GM18873 (cell line): Measurements from ENCODE around the gene SSR2.

Experiments used
- ATAC-seq: cut with Tn5 transposase; IDR thresholded peaks from one replicate; pipeline ENCODE4 v1.9.1; 2021; ENCODE audit warnings: mild to moderate bottlenecking, moderate library complexity, moderate number of reproducible peaks; ENCODE audit not compliant: unreplicated experiment, low FRiP score

Gene SSR2

GRCh38 chr1:155976062-155976912, 44.5 kb downstream of the SSR2 start:
- ATAC-seq = no peak

- no peak for ATAC-seq
Observed at GRCh38 chr1:155975375-155976061, 45.2 kb downstream of the SSR2 start.

DNA sequence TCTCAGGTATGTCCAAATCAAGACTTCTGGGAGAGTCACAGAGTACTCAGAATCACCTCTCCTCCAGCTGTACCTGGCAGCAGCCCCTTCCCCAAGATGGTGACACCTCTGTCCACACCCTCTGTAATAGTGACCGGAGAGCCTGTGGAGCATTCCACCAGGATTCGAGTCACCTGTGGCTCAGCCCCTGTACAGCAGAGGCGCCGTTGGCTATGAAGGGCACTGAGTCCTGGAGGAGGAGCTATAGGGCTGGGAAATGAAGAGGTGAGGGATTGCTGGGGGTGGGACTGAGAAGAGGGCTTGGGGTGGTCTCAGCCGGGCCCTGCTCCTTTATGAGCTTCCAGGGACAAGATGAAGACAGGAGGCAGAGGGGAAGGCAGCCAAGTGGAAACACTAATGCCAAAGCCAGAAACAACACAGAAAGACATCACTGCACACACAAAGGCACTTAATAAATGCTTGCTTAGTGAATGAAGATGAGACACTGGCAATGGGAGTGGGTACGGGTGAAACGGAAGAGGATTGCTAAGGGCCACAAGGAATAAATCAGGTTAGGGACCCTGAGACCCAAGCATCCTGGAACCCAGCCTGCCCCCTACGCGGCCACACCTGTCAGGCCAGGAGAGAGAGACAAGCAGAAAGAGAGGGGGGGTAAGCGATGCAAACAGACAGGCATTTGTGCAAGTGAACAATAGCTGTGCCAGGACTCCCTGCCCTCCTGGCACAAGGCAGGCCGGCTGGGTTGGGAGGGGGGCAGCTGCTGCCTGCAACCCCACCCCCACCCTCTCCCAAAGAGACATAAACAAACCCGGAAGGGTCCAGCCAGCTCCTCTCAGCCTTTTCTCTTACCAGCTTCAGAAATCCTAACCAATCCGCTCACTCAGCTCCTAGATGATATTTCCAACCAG, 46.3 kb downstream of the SSR2 start:
- ATAC-seq = no peak

- ATAC-seq = no peak
Observed at GRCh38 chr1:155973723-155974122, 47.0 kb downstream of the SSR2 start.

DNA sequence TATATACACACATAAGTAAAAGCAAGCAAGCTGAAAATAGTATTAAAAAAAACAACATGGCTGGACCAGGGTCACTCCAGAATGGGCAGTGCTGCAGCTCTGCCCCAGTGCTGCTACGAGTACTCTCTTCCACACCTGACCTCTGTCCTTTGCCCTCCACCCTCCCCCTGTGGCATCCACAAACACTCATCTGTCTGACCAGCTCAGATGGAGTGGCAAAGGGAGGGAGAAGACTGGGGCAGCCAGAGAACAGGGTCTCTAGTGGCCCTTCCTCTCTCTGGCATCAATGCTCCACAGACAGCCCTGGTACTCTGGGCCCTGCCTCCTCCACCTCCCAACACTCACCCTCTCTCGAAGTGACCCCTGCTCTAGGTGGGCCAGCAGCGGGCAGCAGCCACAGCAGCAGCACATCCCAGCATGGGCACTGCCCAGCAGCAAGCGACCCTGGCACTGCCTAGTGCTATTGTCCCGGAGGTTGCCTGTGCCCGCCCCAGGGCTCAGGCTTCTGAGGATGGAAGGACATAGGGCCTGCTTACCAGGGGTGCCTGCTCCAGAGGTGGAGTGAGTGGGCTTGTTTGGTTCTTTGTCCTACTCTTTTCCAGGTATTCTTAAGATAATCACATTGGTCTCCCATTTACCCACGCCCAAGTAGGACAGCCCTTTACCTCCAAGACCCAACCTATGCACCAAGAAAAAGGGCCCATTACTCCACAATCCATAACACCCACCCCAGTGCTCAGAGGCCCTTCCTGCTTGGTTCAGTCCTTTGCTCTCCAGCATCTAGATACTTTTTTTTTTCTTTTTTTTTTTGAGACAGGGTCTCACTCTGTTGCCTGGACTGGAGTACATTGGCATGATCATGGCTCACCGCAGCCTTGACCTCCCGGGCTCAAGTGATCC, 48.6 kb downstream of the SSR2 start:
- no peak for ATAC-seq

DNA sequence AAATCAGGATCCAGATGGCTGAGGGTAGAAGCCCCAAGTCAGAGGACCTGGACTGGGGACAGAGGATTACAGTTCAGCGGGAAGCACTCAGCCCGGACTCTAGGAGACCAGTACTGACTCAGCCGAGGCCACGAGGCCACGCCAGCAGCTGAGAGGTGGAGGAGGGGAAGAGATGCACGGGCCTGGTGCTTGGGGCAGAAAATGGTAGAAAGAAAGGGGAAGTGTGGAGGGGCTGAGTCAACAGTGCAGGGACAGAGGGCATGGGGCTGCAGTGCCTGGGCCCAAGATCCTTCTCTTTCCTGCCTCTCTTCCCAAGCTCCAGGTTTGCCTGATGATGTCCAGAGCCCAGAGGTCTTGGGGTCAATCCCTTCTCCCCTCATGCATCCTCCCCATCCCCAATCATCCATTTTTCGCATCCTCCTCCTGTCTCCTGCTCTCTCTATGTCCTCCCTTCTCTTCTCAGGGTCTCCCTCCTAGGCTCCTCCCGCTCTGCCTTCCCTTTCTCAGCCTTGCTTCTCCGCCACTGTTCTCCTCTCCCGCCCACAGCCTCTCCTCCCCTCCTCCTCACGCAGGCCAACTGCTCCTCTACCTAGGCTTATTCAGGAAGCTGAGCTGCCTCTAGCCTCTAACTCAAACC, 50.1 kb downstream of the SSR2 start:
- ATAC-seq = no peak

GRCh38 chr1:155969377-155969791, 51.4 kb downstream of the SSR2 start:
- ATAC-seq = no peak

GRCh38 chr1:155968670-155969069, 52.1 kb downstream of the SSR2 start:
- ATAC-seq = no peak

GRCh38 chr1:155968051-155968400, 52.7 kb downstream of the SSR2 start:
- no peak for ATAC-seq

GRCh38 chr1:155967341-155968050, 53.3 kb downstream of the SSR2 start:
- ATAC-seq = no peak

DNA sequence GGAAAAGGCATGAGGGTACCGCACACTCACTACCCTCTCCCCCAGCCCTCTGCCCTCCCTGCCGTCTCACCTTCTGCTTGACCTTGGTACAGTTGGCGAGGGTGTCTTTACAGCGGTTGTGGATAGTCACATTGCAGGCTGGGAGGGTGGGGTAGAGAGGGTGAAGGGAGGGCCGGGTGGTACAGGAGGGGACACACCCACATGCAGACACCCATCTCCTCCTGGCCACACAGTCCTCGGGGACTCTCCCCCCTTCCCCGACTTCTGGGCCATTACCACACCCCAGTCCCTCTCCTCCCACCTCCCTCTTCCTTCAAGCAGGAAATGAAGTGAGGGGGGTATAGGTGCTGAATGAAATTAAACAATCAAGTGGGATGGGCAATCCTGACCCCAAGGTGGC, 54.0 kb downstream of the SSR2 start:
- ATAC-seq = no peak

- ATAC-seq = no peak
Observed at GRCh38 chr1:155966135-155966534, 54.6 kb downstream of the SSR2 start.

DNA sequence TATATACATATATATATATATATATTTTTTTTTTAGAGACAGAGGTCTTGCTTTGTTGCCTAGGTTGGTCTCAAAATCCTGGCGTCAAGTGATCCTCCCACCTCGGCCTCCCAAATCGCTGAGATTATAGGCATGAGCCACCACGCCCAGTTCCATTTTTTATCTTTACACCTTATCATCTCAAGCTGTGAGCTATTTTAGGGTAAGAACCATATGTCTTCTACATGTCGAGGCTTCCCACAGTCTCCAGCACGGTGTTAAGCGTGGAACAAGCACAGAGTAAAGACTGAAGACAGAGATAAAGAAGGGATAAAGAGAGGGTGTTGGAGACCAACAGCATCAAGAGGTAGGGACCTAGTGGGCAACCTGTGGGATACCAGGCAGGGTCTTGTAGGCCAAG, 56.6 kb downstream of the SSR2 start:
- ATAC-seq = no peak

DNA sequence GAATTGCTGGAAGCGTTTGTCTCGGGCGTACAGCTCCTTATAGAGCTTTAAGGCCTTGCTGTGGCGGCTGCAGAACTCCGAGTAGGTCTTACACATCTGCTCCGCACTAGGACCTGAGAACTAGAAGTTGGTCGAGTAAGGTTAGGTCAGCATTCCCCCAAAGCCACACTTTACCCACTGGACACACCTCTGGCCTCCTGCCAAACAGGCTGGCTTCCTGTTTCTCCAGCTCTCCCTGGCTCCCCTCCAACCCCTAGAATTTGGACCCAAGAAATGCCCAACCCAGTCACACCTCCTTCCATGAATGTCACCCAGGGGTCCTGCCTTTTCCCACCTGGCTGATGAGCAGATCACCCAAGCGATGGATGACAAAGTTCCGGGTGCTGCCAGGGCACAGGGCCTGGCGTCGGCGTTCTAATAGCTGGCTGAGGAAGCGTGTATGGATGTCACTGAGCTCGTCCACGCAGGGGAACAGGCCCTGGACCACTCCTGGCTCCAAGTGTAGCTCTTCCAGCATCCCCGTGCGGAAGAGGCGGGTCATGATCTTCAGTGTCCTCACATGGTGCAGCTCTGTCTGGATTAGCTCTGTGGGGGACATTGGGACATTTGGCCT, 58.0 kb downstream of the SSR2 start:
- no peak for ATAC-seq

GRCh38 chr1:155961937-155962336, 58.8 kb downstream of the SSR2 start:
- no peak for ATAC-seq

DNA sequence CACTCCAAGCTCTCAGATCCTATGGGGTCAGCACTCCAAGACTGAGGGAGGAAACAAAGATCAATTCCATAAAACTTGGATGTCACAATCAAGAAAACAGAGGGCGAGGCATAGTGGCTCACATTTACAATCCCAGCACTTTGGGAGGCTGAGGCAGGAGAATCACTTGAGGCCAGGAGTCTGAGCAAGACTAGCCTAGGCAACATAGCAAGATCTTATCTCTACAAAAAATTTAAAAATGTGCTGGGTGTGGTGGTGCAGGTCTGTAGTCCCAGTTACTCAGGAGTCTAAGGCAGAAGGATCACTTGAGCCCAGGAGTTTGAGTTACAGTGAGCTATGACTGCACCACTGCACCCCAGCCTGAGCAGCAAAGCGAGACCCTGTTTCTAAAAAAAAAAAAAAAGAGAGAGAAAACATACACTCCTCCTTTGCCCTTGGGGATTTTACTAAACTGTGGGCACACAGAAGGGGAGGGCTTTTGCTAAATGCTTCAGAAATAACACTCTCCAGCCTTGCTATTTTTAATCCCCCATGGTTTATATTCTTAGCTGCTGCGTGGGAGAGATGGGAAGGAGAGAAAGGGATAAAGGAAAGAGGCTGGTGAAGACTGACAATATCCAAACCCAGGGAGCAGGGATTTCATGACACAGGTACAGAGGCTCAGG, 60.5 kb downstream of the SSR2 start:
- ATAC-seq = no peak
